ENCODE measurements around the gene ATXN7L1.
"Not testable (repeated sequence)": the region's sequence is repeated elsewhere in the genome, so short reads cannot be mapped to it uniquely, and the experiment has no call there.

ATXN7L1 gene

GRCh38 chr7:105602325-105603305, 273.8 kb downstream of the ATXN7L1 start:
- DNase-seq = no peak

GRCh38 chr7:105600720-105601550, 275.5 kb downstream of the ATXN7L1 start:
- no peak for DNase-seq

GRCh38 chr7:105599551-105599950, 276.8 kb downstream of the ATXN7L1 start:
- no peak for DNase-seq

GRCh38 chr7:105599080-105599479, 277.3 kb downstream of the ATXN7L1 start:
- DNase-seq = not testable (repeated sequence)

GRCh38 chr7:105596866-105597265, 279.5 kb downstream of the ATXN7L1 start:
- no peak for DNase-seq

- DNase-seq = no peak
Observed at GRCh38 chr7:105594034-105594433, 282.4 kb downstream of the ATXN7L1 start.

- no peak for DNase-seq
Observed at GRCh38 chr7:105591522-105591921, 284.9 kb downstream of the ATXN7L1 start.

GRCh38 chr7:105590793-105591192, 285.6 kb downstream of the ATXN7L1 start:
- DNase-seq = no peak

GRCh38 chr7:105589356-105590077, 286.9 kb downstream of the ATXN7L1 start:
- peak; percentile 65 for DNase-seq

- no peak for DNase-seq
Observed at GRCh38 chr7:105587909-105588635, 288.3 kb downstream of the ATXN7L1 start.

GRCh38 chr7:105585850-105586500, 290.4 kb downstream of the ATXN7L1 start:
- no peak for DNase-seq

GRCh38 chr7:105584165-105584564, 292.2 kb downstream of the ATXN7L1 start:
- DNase-seq = no peak

GRCh38 chr7:105583061-105583460, 293.3 kb downstream of the ATXN7L1 start:
- DNase-seq = no peak

- DNase-seq = peak; percentile 34
Observed at GRCh38 chr7:105581066-105581811, 295.2 kb downstream of the ATXN7L1 start, which contains the start of gene EFCAB10. EFCAB10 (minus strand) TSS chr7:105581493; CDS start chr7:105581463, 30 bp downstream.

GRCh38 chr7:105580022-105580740, 296.2 kb downstream of the ATXN7L1 start:
- DNase-seq = no peak

GRCh38 chr7:105578496-105578895, 297.9 kb downstream of the ATXN7L1 start:
- no peak for DNase-seq

GRCh38 chr7:105577251-105577650, 299.1 kb downstream of the ATXN7L1 start:
- DNase-seq = no peak

- no peak for DNase-seq
Observed at GRCh38 chr7:105571891-105572290, 304.5 kb downstream of the ATXN7L1 start.

GRCh38 chr7:105567821-105568220, 308.6 kb downstream of the ATXN7L1 start:
- DNase-seq = no peak

- no peak for DNase-seq
Observed at GRCh38 chr7:105567024-105567423, 309.4 kb downstream of the ATXN7L1 start.

Measured in CD4-positive, alpha-beta T cell treated with Interleukin-21 for 1 hour (primary cell).